Caco-2 (cell line): Measurements from ENCODE around the gene CMSS1. TPM values are rescaled to one million over a fixed set of nuclear protein-coding genes. Genes with fewer than 3 reads are reported as not detected.

Source experiments
- BruUV-seq: library from RNA; stranded (reverse); fragments of 400-500 nt; replicated peaks from 2 replicates; lab custom pipeline; 2021; lab: Mats Ljungman, UMichigan
- CTCF ChIA-PET: fragments of 300-600 bp; sonication (Branson Sonifier 250); formaldehyde crosslinking; loops from one replicate; lab custom pipeline; 2022; ENCODE audit warnings: antibody characterized with exemption; lab: Charles Lee
- POLR2A ChIA-PET: fragments of 300-600 bp; sonication (Branson Sonifier 250); formaldehyde crosslinking; loops from one replicate; lab custom pipeline; 2022; ENCODE audit warnings: antibody characterized with exemption; lab: Charles Lee
- DNase-seq, 2 experiments: peaks; one replicate each; pipeline versions ENCODE4 v3.0.0 to v3.0.0-alpha.2; 2020 to 2022
- H3K27me3 ChIP-seq: replicated peaks from 2 replicates; pipeline ENCODE4 v1.6.0; 2011; ENCODE audit warnings: low read length; ENCODE audit not compliant: control insufficient read depth, insufficient read depth
- H3K36me3 ChIP-seq: 2 replicates; pipeline ENCODE4 v1.5.1; 2011; ENCODE audit warnings: low read length; ENCODE audit not compliant: control insufficient read depth, insufficient read depth
- H3K4me1 ChIP-seq: fragments of 250-450 bp; sonication (Bioruptor Pico); 2 replicates; pipeline ENCODE4 v1.5.1; 2020; ENCODE audit warnings: mild to moderate bottlenecking
- H3K4me3 ChIP-seq: 2 replicates; pipeline ENCODE4 v1.5.1; 2011; ENCODE audit warnings: low read depth, mild to moderate bottlenecking, control low read depth, low read length
- H3K9me3 ChIP-seq: fragments of 250-450 bp; sonication (Bioruptor Pico); 2 replicates; pipeline ENCODE4 v1.5.1; 2020; ENCODE audit warnings: mild to moderate bottlenecking, moderate library complexity
- H3K27ac Mint-ChIP-seq: one replicate; pipeline ENCODE4 v1.8.0; 2022; ENCODE audit warnings: mixed read lengths; ENCODE audit not compliant: unreplicated experiment
- H3K27me3 Mint-ChIP-seq: one replicate; pipeline ENCODE4 v1.8.0; 2022; ENCODE audit warnings: mixed read lengths; ENCODE audit not compliant: insufficient read depth, unreplicated experiment
- H3K36me3 Mint-ChIP-seq: one replicate; pipeline ENCODE4 v1.8.0; 2022; ENCODE audit warnings: mild to moderate bottlenecking, mixed read lengths; ENCODE audit not compliant: insufficient read depth, unreplicated experiment
- H3K4me1 Mint-ChIP-seq: one replicate; pipeline ENCODE4 v1.8.0; 2022; ENCODE audit warnings: low read depth, mixed read lengths; ENCODE audit not compliant: unreplicated experiment
- H3K4me3 Mint-ChIP-seq: one replicate; pipeline ENCODE4 v1.8.0; 2022; ENCODE audit warnings: mild to moderate bottlenecking, moderate library complexity, mixed read lengths; ENCODE audit not compliant: unreplicated experiment
- H3K9me3 Mint-ChIP-seq: one replicate; pipeline ENCODE4 v1.8.0; 2022; ENCODE audit warnings: mixed read lengths; ENCODE audit not compliant: unreplicated experiment
- intact Hi-C: fragments of 100-400 bp; cut with micrococcal nuclease; formaldehyde crosslinking; loops from one replicate; pipeline ENCODE4 v1.10.0; 2022; ENCODE audit not compliant: unreplicated experiment
- total RNA-seq: library from RNA; stranded (reverse); gene quantifications from 2 replicates; pipeline ENCODE4 v1.2.3, GENCODE V29; 2022
- TF ChIP-seq, protein P1 (sequence below), 2 experiments: fragments of 200-600 bp in 1 of 2; IDR thresholded peaks; 1 replicate in 1 of 2; 2 replicates in 1 of 2; pipeline versions ENCODE4 v1.5.1 to v1.8.0; 2011 to 2022; ENCODE audit warnings: antibody characterized with exemption in 1 of 2, control low read depth in 1 of 2, inconsistent platforms in 1 of 2, low read depth in 1 of 2, low read length in 1 of 2, mild to moderate bottlenecking in 1 of 2, moderate library complexity in 1 of 2; ENCODE audit not compliant: insufficient read depth in 1 of 2, severe bottlenecking in 1 of 2, unreplicated experiment in 1 of 2

CMSS1 gene
- total RNA-seq, 1 experiment from 2014 or later = 54.4 TPM

DNA sequence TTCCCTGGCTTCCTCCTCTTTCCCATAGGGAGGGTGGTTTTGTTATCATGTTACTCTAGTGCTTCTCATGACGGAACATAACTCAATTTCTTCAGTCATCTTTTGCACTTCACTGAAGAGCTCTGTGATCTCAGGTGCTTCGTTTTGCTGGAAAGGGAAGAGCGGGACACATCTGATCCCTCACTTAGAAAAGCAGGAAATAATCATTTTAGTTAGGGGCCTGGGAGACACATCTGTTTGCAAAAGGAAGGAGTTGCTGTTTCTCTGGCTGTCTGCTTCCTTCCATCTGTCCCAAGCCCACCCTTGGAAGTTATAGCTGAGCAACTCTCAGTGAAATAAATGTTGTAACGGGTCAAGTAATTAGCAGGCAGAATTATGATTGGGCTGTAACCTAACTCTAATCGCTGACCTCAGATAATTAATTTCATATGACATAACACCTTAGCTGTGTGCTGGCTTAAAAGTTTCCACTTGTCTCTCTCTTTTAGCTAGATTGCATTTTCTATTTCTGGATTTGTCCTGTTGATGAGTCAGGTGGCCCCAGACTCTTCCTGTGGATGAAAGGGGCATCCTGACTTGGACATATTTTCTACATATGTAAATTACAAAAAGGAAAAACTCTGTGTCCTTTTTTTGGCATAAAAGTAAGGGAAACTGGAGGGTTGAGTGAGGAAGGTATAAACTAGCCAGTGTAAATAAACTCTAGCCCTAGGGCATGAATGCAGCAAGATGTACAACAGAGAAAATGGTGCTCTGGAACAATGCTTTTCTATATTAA is 307.7 kb downstream of the CMSS1 start:
- no peak overlapping the region for H3K4me3 ChIP-seq
- TF ChIP-seq, protein P1, sequence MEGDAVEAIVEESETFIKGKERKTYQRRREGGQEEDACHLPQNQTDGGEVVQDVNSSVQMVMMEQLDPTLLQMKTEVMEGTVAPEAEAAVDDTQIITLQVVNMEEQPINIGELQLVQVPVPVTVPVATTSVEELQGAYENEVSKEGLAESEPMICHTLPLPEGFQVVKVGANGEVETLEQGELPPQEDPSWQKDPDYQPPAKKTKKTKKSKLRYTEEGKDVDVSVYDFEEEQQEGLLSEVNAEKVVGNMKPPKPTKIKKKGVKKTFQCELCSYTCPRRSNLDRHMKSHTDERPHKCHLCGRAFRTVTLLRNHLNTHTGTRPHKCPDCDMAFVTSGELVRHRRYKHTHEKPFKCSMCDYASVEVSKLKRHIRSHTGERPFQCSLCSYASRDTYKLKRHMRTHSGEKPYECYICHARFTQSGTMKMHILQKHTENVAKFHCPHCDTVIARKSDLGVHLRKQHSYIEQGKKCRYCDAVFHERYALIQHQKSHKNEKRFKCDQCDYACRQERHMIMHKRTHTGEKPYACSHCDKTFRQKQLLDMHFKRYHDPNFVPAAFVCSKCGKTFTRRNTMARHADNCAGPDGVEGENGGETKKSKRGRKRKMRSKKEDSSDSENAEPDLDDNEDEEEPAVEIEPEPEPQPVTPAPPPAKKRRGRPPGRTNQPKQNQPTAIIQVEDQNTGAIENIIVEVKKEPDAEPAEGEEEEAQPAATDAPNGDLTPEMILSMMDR (IDR thresholded peaks at IDR 0.05; ENCODE audit: insufficient read depth in 1 of 2, low read depth in 1 of 2, low read length in 1 of 2, severe bottlenecking in 1 of 2, unreplicated experiment in 1 of 2) = no peak
- H3K27me3 ChIP-seq = no peaks in the 10 kb centered on the region
- Mint-ChIP-seq H3K9me3 (no peaks in the 10 kb centered on the region), H3K36me3 (no peaks in the 10 kb centered on the region), H3K4me3 (no peak overlapping the region), H3K4me1 (no peaks in the 10 kb centered on the region), H3K27ac (no peak overlapping the region), H3K27me3 (no peaks in the 10 kb centered on the region)
- H3K9me3 ChIP-seq = no peaks in the 10 kb centered on the region
- CTCF ChIA-PET = no interaction called here
- POLR2A ChIA-PET = no interaction called here
- no peak for DNase-seq
- H3K4me1 ChIP-seq = no peaks in the 10 kb centered on the region
- H3K36me3 ChIP-seq = no peaks in the 10 kb centered on the region
- intact Hi-C loops = no loop called here
- no TSS peak for BruUV-seq

DNA sequence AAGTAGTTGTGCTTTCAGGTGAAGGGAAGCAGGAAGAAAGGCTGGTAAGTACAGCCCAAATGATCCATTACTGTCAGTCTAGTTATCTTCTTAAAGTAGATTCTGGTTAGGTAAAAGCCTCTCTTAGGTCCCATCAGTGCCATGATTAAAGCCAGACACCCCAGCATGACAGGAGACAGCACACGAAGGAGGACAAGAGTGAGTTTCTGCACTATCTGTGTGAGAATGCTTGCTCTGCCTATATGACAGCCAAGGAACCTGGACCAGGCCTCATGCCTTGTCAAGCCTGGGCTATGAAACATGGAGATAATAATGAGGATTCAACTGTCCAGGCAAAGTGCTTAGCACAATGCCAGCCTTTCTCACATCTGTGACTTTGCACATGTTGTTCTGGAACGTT is 310.1 kb downstream of the CMSS1 start:
- Histone ChIP-seq H3K9me3 (no peaks in the 10 kb centered on the region), H3K4me3 (no peak overlapping the region), H3K36me3 (no peaks in the 10 kb centered on the region), H3K27me3 (no peaks in the 10 kb centered on the region), H3K4me1 (no peaks in the 10 kb centered on the region)
- CTCF ChIA-PET = no interaction called here
- intact Hi-C loops = no loop called here
- H3K4me1 Mint-ChIP-seq = no peaks in the 10 kb centered on the region
- H3K9me3 Mint-ChIP-seq = no peaks in the 10 kb centered on the region
- no peak overlapping the region for H3K4me3 Mint-ChIP-seq
- no peak for DNase-seq
- H3K27ac Mint-ChIP-seq = no peak overlapping the region
- no peaks in the 10 kb centered on the region for H3K27me3 Mint-ChIP-seq
- TF ChIP-seq, protein P1 (IDR thresholded peaks at IDR 0.05; ENCODE audit: insufficient read depth in 1 of 2, low read depth in 1 of 2, low read length in 1 of 2, severe bottlenecking in 1 of 2, unreplicated experiment in 1 of 2) = no peak
- POLR2A ChIA-PET = no interaction called here
- no TSS peak for BruUV-seq
- no peaks in the 10 kb centered on the region for H3K36me3 Mint-ChIP-seq

DNA sequence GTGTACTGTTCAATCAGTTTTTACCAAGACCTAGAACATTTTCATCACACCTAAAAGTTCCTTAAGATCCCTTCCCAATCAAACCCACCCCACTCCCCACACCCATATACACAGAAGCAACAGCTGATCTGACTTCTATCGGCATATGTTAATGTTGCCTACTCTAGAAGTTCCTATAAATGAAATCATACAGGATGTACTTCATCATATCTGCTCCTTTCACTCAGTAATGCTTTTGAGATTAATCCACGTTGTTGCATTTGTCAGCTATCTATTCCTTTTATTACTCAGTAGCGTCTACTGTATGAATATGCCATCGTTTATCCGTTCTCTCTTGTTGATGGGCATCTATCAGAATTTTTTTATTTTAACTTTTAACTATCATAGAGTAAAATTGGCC is 310.9 kb downstream of the CMSS1 start:
- H3K9me3 Mint-ChIP-seq = no peaks in the 10 kb centered on the region
- H3K27me3 Mint-ChIP-seq = no peaks in the 10 kb centered on the region
- H3K9me3 ChIP-seq = no peaks in the 10 kb centered on the region
- POLR2A ChIA-PET = no interaction called here
- no peak for DNase-seq
- no peaks in the 10 kb centered on the region for H3K4me1 ChIP-seq
- intact Hi-C loops = no loop called here
- no peaks in the 10 kb centered on the region for H3K36me3 Mint-ChIP-seq
- H3K36me3 ChIP-seq = no peaks in the 10 kb centered on the region
- no peaks in the 10 kb centered on the region for H3K4me1 Mint-ChIP-seq
- H3K4me3 ChIP-seq = no peak overlapping the region
- CTCF ChIA-PET = no interaction called here
- no peak overlapping the region for H3K4me3 Mint-ChIP-seq
- H3K27ac Mint-ChIP-seq = no peak overlapping the region
- no peaks in the 10 kb centered on the region for H3K27me3 ChIP-seq
- BruUV-seq = no TSS peak
- TF ChIP-seq, protein P1 (IDR thresholded peaks at IDR 0.05; ENCODE audit: insufficient read depth in 1 of 2, low read depth in 1 of 2, low read length in 1 of 2, severe bottlenecking in 1 of 2, unreplicated experiment in 1 of 2) = no peak
